Loucy (cell line): ENCODE measurements around the gene GRAMD4.

Experiments
- H2AFZ ChIP-seq: fragments of 200-600 bp; sonication (generic); 2 replicates; pipeline ENCODE4 v1.6.0; 2016; ENCODE audit warnings: antibody characterized with exemption, mild to moderate bottlenecking, low read length, moderate library complexity
- H3F3A ChIP-seq: fragments of 200-600 bp; 2 replicates; pipeline ENCODE4 v1.6.0; 2016; ENCODE audit warnings: antibody characterized with exemption, low read depth, mild to moderate bottlenecking
- H3K27me3 ChIP-seq: fragments of 200-600 bp; sonication (generic); 2 replicates; pipeline ENCODE4 v1.6.1; 2014; ENCODE audit warnings: low read length, mild to moderate bottlenecking; ENCODE audit not compliant: insufficient read depth, poor library complexity, severe bottlenecking
- H3K36me3 ChIP-seq: fragments of 200-600 bp; sonication (generic); 2 replicates; pipeline ENCODE4 v1.6.1; 2016; ENCODE audit warnings: low read length; ENCODE audit not compliant: insufficient read depth
- H3K4me1 ChIP-seq: fragments of 200-600 bp; sonication (generic); 2 replicates; pipeline ENCODE4 v1.5.1; 2014; ENCODE audit warnings: low read length, mild to moderate bottlenecking; ENCODE audit not compliant: insufficient read depth, poor library complexity, severe bottlenecking
- H3K4me2 ChIP-seq: fragments of 200-600 bp; sonication (generic); 2 replicates; pipeline ENCODE4 v1.6.0; 2014; ENCODE audit warnings: antibody characterized with exemption, low read length, low read depth, mild to moderate bottlenecking; ENCODE audit not compliant: poor library complexity, severe bottlenecking
- H3K4me3 ChIP-seq: fragments of 200-600 bp; sonication (generic); 2 replicates; pipeline ENCODE4 v1.5.1; 2014; ENCODE audit warnings: low read length, mild to moderate bottlenecking, mixed read lengths; ENCODE audit not compliant: poor library complexity, severe bottlenecking
- H3K79me2 ChIP-seq: fragments of 200-600 bp; sonication (generic); 2 replicates; pipeline ENCODE4 v1.6.1; 2014; ENCODE audit warnings: low read length; ENCODE audit not compliant: insufficient read depth
- H3K9ac ChIP-seq: fragments of 200-600 bp; sonication (generic); 2 replicates; pipeline ENCODE4 v1.6.0; 2014; ENCODE audit warnings: mild to moderate bottlenecking, low read depth, low read length, moderate library complexity; ENCODE audit not compliant: poor library complexity, severe bottlenecking
- H3K9me2 ChIP-seq: fragments of 200-600 bp; sonication (generic); replicated peaks from 2 replicates; pipeline ENCODE4 v1.6.1; 2016; ENCODE audit warnings: low read depth, low read length, mixed read lengths
- H3K9me3 ChIP-seq: fragments of 200-600 bp; sonication (generic); 2 replicates; pipeline ENCODE4 v1.6.1; 2014; ENCODE audit warnings: mild to moderate bottlenecking, antibody characterized with exemption, low read length, low read depth; ENCODE audit not compliant: insufficient read depth
- H4K20me1 ChIP-seq: fragments of 200-600 bp; sonication (generic); 2 replicates; pipeline ENCODE4 v1.6.0; 2014; ENCODE audit warnings: antibody characterized with exemption, low read length, mild to moderate bottlenecking; ENCODE audit not compliant: insufficient read depth, poor library complexity, severe bottlenecking
- EZH2phosphoT487 ChIP-seq: fragments of 200-600 bp; IDR thresholded peaks from 2 replicates; pipeline ENCODE4 v1.6.1; 2018; ENCODE audit warnings: antibody characterized with exemption, mild to moderate bottlenecking, moderate library complexity, borderline replicate concordance
- TF ChIP-seq, protein P1 (sequence below): fragments of 200-600 bp; sonication (generic); conservative IDR thresholded peaks from 2 replicates; pipeline ENCODE4 v1.5.1; 2014; ENCODE audit warnings: mild to moderate bottlenecking, antibody characterized with exemption, low read length

The GRAMD4 gene

DNA sequence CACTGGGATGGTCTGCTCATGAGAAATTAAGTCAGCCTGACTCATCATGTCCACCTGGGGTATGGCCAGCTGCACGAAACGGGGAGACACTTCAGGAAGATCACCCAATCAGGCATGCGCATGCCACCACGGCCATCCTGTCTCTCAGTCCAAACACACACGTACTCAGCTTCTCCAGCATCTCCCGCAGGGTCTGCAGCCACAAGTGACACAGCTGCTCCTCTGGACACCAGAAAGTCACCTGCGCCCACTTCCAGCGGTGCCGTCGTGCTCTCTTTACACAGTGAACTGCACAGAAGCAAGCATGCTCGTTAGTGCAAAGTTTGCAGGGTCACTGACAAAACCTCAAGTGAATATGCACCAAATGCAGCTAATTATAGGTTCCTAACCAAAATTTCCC lies 99.7 kb downstream of the GRAMD4 start:
- no peaks in the 10 kb centered on the region for H4K20me1 ChIP-seq
- no peak overlapping the region for H3K4me3 ChIP-seq
- no peak overlapping the region for H3K9ac ChIP-seq
- no peaks in the 10 kb centered on the region for H3K27me3 ChIP-seq
- H2AFZ ChIP-seq: no peak overlapping the region
- TF ChIP-seq, protein P1, sequence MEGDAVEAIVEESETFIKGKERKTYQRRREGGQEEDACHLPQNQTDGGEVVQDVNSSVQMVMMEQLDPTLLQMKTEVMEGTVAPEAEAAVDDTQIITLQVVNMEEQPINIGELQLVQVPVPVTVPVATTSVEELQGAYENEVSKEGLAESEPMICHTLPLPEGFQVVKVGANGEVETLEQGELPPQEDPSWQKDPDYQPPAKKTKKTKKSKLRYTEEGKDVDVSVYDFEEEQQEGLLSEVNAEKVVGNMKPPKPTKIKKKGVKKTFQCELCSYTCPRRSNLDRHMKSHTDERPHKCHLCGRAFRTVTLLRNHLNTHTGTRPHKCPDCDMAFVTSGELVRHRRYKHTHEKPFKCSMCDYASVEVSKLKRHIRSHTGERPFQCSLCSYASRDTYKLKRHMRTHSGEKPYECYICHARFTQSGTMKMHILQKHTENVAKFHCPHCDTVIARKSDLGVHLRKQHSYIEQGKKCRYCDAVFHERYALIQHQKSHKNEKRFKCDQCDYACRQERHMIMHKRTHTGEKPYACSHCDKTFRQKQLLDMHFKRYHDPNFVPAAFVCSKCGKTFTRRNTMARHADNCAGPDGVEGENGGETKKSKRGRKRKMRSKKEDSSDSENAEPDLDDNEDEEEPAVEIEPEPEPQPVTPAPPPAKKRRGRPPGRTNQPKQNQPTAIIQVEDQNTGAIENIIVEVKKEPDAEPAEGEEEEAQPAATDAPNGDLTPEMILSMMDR: no peak
- TF ChIP-seq EZH2phosphoT487: no peak
- peaks cover 40% of the 10 kb centered on the region; the same call in 1 of the 2 replicates for H3K36me3 ChIP-seq
- H3K9me2 ChIP-seq: no peaks in the 10 kb centered on the region
- no peaks in the 10 kb centered on the region for H3F3A ChIP-seq
- H3K4me2 ChIP-seq: no peak overlapping the region
- no peaks in the 10 kb centered on the region for H3K4me1 ChIP-seq
- H3K79me2 ChIP-seq: peaks cover 8% of the 10 kb centered on the region
- no peaks in the 10 kb centered on the region for H3K9me3 ChIP-seq

GRCh38 chr22:46721501-46722085 lies 101.4 kb downstream of the GRAMD4 start:
- Histone ChIP-seq H2AFZ (no peak overlapping the region), H3K9ac (no peak overlapping the region), H3F3A (no peaks in the 10 kb centered on the region), H3K27me3 (no peaks in the 10 kb centered on the region), H3K79me2 (peaks cover 25% of the 10 kb centered on the region), H3K9me2 (no peaks in the 10 kb centered on the region), H3K4me3 (no peak overlapping the region), H3K4me1 (no peaks in the 10 kb centered on the region), H3K9me3 (no peaks in the 10 kb centered on the region), H4K20me1 (no peaks in the 10 kb centered on the region), H3K36me3 (peaks cover 40% of the 10 kb centered on the region; the same call in 1 of the 2 replicates), H3K4me2 (no peak overlapping the region)
- no peak for TF ChIP-seq EZH2phosphoT487
- TF ChIP-seq, protein P1: no peak

DNA sequence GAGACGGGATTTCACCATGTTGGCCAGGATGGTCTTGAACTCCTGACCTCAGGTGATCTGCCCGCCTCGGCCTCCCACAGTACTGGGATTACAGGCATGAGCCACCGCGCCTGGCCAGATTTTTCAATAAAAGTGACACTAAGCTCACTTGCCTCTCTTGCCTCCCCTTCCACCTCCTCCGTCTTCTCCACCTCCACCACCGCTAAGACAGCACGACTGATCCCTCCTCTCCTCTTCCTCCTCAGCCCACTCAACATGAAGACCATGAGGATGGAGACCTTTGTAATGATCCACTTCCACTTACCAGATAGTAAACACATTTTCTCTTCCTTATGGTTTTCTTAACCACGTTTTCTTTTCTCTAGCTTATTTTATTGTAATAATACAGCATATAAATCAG lies 103.7 kb downstream of the GRAMD4 start:
- Histone ChIP-seq H3K9me3 (no peaks in the 10 kb centered on the region), H3K36me3 (peaks cover 22% of the 10 kb centered on the region; the same call in 1 of the 2 replicates), H3K79me2 (peaks cover 47% of the 10 kb centered on the region), H4K20me1 (peaks cover 11% of the 10 kb centered on the region), H3F3A (no peaks in the 10 kb centered on the region), H3K9me2 (no peaks in the 10 kb centered on the region), H2AFZ (no peak overlapping the region), H3K9ac (no peak overlapping the region), H3K4me3 (no peak overlapping the region), H3K4me1 (no peaks in the 10 kb centered on the region), H3K4me2 (no peak overlapping the region), H3K27me3 (no peaks in the 10 kb centered on the region)
- TF ChIP-seq, protein P1: no peak
- TF ChIP-seq EZH2phosphoT487: no peak
